GM12878 (cell line): ENCODE measurements around the gene RAB3GAP1. TPM values are rescaled to one million over a fixed set of nuclear protein-coding genes. Genes with fewer than 3 reads are reported as not detected.

Source experiments
- ATAC-seq: fragments of 200-7000 bp; cut with Tn5 transposase; 3 replicates; pipeline ENCODE4 v1.9.1; 2020; ENCODE audit warnings: mild to moderate bottlenecking, moderate library complexity
- BruUV-seq: library from RNA; stranded (reverse); fragments of 400-500 nt; replicated peaks from 2 replicates; lab custom pipeline; 2021; lab: Mats Ljungman, UMichigan
- CTCF ChIA-PET: fragments of 300-600 bp; sonication (Branson Sonifier 250); formaldehyde crosslinking; extraction: SDS; loops from one replicate; lab custom pipeline; 2021; ENCODE audit warnings: inconsistent platforms; lab: Yijun Ruan, JAX
- POLR2A ChIA-PET: fragments of 350-600 bp; formaldehyde crosslinking; extraction: SDS; loops from one replicate; lab custom pipeline; 2021; ENCODE audit warnings: inconsistent platforms; lab: Charles Lee
- RAD21 ChIA-PET: fragments of 300-600 bp; sonication (Branson Sonifier 250); formaldehyde crosslinking; loops from one replicate; lab custom pipeline; 2023; ENCODE audit warnings: antibody characterized with exemption; ENCODE audit not compliant: unreplicated experiment; lab: Charles Lee
- SMC1A ChIA-PET: fragments of 300-600 bp; sonication (Branson Sonifier 250); formaldehyde crosslinking; loops from one replicate; lab custom pipeline; 2023; ENCODE audit not compliant: unreplicated experiment, uncharacterized antibody; lab: Charles Lee
- DNase-seq: peaks from one replicate; pipeline ENCODE4 v3.0.0-alpha.2; 2011; ENCODE audit warnings: low read depth, low spot score
- FAIRE-seq: peaks from 3 replicates; lab custom pipeline; 2011; peaks lifted over from hg19 to GRCh38; lab: Jason Lieb, UNC
- H2AFZ ChIP-seq: 2 replicates; pipeline ENCODE4 v1.6.0; 2011; ENCODE audit warnings: low read depth, low read length, control low read depth; ENCODE audit not compliant: control insufficient read depth
- H3K27ac ChIP-seq: 2 replicates; pipeline ENCODE4 v1.5.1; 2011; ENCODE audit warnings: control low read depth; ENCODE audit not compliant: control insufficient read depth, insufficient read depth
- H3K27me3 ChIP-seq, 2 experiments: replicated peaks in 1 of 2; 2 replicates each; pipeline versions ENCODE4 v1.6.0 to v1.6.1; 2011; ENCODE audit warnings: low read length in 1 of 2; ENCODE audit not compliant: control insufficient read depth in 2 of 2, insufficient read depth in 2 of 2
- H3K36me3 ChIP-seq, 2 experiments: 2 replicates each; pipeline ENCODE4 v1.5.1; 2011; ENCODE audit warnings: low read length in 1 of 2; ENCODE audit not compliant: control insufficient read depth in 2 of 2, insufficient read depth in 2 of 2
- H3K4me1 ChIP-seq: 2 replicates; pipeline ENCODE4 v1.6.1; 2011; ENCODE audit warnings: mild to moderate bottlenecking, low read length, moderate library complexity, mixed read lengths; ENCODE audit not compliant: control insufficient read depth, insufficient read depth
- H3K4me2 ChIP-seq: 2 replicates; pipeline ENCODE4 v1.6.0; 2011; ENCODE audit warnings: control low read depth; ENCODE audit not compliant: control insufficient read depth, insufficient read depth
- H3K4me3 ChIP-seq: fragments of 200-600 bp; sonication (generic); 2 replicates; pipeline ENCODE4 v1.5.1; 2016
- H3K79me2 ChIP-seq: 2 replicates; pipeline ENCODE4 v1.6.0; 2011; ENCODE audit warnings: low read length; ENCODE audit not compliant: control insufficient read depth, insufficient read depth
- H3K9ac ChIP-seq: 2 replicates; pipeline ENCODE4 v1.8.0; 2011; ENCODE audit warnings: low read length, control low read depth, mixed read lengths; ENCODE audit not compliant: control insufficient read depth, insufficient read depth
- H3K9me3 ChIP-seq: replicated peaks from 3 replicates; pipeline ENCODE4 v1.5.1; 2011; ENCODE audit warnings: mild to moderate bottlenecking, low read length; ENCODE audit not compliant: control insufficient read depth, insufficient read depth
- H4K20me1 ChIP-seq: 2 replicates; pipeline ENCODE4 v1.6.0; 2011; ENCODE audit not compliant: control insufficient read depth, insufficient read depth
- BCLAF1 ChIP-seq: fragments of 450-650 bp; IDR thresholded peaks from 2 replicates; pipeline ENCODE4 v1.6.1; 2017; ENCODE audit warnings: antibody characterized with exemption, mild to moderate bottlenecking, moderate library complexity
- BRCA1 ChIP-seq: IDR thresholded peaks from 2 replicates; pipeline ENCODE4 v1.6.1; 2011; ENCODE audit warnings: low read depth, low read length, improper control_type of control experiment
- MEF2A ChIP-seq: IDR thresholded peaks from 2 replicates; pipeline ENCODE4 v1.6.1; 2011; ENCODE audit warnings: low read depth, mild to moderate bottlenecking, low read length, moderate library complexity; ENCODE audit not compliant: insufficient read depth
- RUNX3 ChIP-seq: IDR thresholded peaks from 2 replicates; pipeline ENCODE4 v1.6.1; 2012; ENCODE audit warnings: low read length, inconsistent platforms
- SREBF1 ChIP-seq: IDR thresholded peaks from 2 replicates; pipeline ENCODE4 v1.6.1; 2012; ENCODE audit warnings: mild to moderate bottlenecking, low read length
- ZBTB33 ChIP-seq: fragments of 450-650 bp; IDR thresholded peaks from 2 replicates; pipeline ENCODE4 v1.6.1; 2017; ENCODE audit warnings: mild to moderate bottlenecking
- ZNF24 ChIP-seq: fragments of 450-650 bp; IDR thresholded peaks from 2 replicates; pipeline ENCODE4 v1.6.1; 2017; ENCODE audit warnings: antibody characterized with exemption, mild to moderate bottlenecking
- WGBS: methylation state at CpG from one replicate; pipeline ENCODE4 v1.1.6; 2016; ENCODE audit warnings: low lambda C conversion rate; ENCODE audit not compliant: insufficient replicate concordance, insufficient coverage; ENCODE audit errors: missing lambda C conversion rate; 5-methylcytosine and 5-hydroxymethylcytosine counted together
- in situ Hi-C: fragments of 300-500 bp; cut with MboI; formaldehyde crosslinking; loops from 9 replicates; pipeline ENCODE4 v1.14.3; 2018; ENCODE audit warnings: mixed read lengths
- intact Hi-C: fragments of 100-400 bp; cut with micrococcal nuclease; formaldehyde crosslinking; loops from one replicate; pipeline ENCODE4 v1.14.2; 2022; ENCODE audit not compliant: unreplicated experiment
- polyA plus RNA-seq, 11 experiments: library from polyadenylated mRNA; depleted of rRNA in 4 of 11; unstranded in 6 of 11; stranded (reverse) in 5 of 11; fragments of >200 nt; fragmentation: Nextera tagmentation in 4 of 11; fragmentation: Illumina TruSeq in 1 of 11; extraction: Ambion mirVana in 4 of 11; extraction: Trizol in 1 of 11; gene quantifications; 1 replicate in 1 of 11; 2 replicates in 10 of 11; pipeline versions ENCODE4 v1.2.1 to v1.2.3, GENCODE V29; 2011 to 2016; ENCODE audit warnings: inconsistent platforms in 2 of 11, missing spikeins in 2 of 11, low read depth in 1 of 11
- total RNA-seq, 4 experiments: library from RNA; depleted of rRNA in 3 of 4; stranded (reverse); fragments of >200 nt in 3 of 4; fragmentation: Illumina TruSeq in 1 of 4; extraction: Trizol in 1 of 4; gene quantifications; 2 replicates each; pipeline versions ENCODE4 v1.2.1 to v1.2.3, GENCODE V29; 2013 to 2021
- TF ChIP-seq, protein P1 (sequence below): IDR thresholded peaks from 2 replicates; pipeline ENCODE4 v1.6.1; 2011; ENCODE audit warnings: mild to moderate bottlenecking, low read depth, low read length, moderate library complexity; ENCODE audit not compliant: insufficient replicate concordance

RAB3GAP1 gene
- total and polyA plus RNA-seq, 10 of the 15 experiments (the other 5 are each of a cell fraction or from before 2014, with no cell fraction given): 13.7 to 36.9 (median 21.0) TPM

GRCh38 chr2:135179689-135180088 is 127.6 kb downstream of the RAB3GAP1 start:
- Histone ChIP-seq H3K79me2 (no peaks in the 10 kb centered on the region), H3K27ac (no peak overlapping the region), H3K9me3 (no peaks in the 10 kb centered on the region), H4K20me1 (no peaks in the 10 kb centered on the region), H3K36me3 (no peaks in the 10 kb centered on the region), H3K4me2 (no peak overlapping the region), H3K4me1 (no peaks in the 10 kb centered on the region), H3K27me3 (no peaks in the 10 kb centered on the region), H3K9ac (no peak overlapping the region), H3K4me3 (no peak overlapping the region), H2AFZ (no peak overlapping the region)
- BruUV-seq: TSS peak; percentile 28
- ATAC-seq (no peak), DNase-seq (no peak), FAIRE-seq (no peak)
- in situ Hi-C loops (no loop called here), intact Hi-C loops (no loop called here)
- WGBS: 0% methylated on average over 1 of the region's 1 CpG
- SMC1A ChIA-PET: interaction anchor here (1.3 kb wide), 1 partner anchor 20 kb away, joined by 4 read pairs; no protein-coding TSS in a partner anchor
- POLR2A ChIA-PET: no interaction called here
- TF ChIP-seq BCLAF1 (no peak), ZNF24 (no peak), SREBF1 (no peak), MEF2A (no peak), BRCA1 (no peak), ZBTB33 (no peak), RUNX3 (no peak)
- TF ChIP-seq, protein P1, sequence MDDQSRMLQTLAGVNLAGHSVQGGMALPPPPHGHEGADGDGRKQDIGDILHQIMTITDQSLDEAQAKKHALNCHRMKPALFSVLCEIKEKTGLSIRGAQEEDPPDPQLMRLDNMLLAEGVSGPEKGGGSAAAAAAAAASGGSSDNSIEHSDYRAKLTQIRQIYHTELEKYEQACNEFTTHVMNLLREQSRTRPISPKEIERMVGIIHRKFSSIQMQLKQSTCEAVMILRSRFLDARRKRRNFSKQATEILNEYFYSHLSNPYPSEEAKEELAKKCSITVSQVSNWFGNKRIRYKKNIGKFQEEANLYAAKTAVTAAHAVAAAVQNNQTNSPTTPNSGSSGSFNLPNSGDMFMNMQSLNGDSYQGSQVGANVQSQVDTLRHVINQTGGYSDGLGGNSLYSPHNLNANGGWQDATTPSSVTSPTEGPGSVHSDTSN: no peak
- CTCF ChIA-PET: no interaction called here
- RAD21 ChIA-PET: no interaction called here
